AG04449 (cell line): ENCODE data around the gene NRG3.

Source experiments
- CTCF ChIA-PET: fragments of 350-600 bp; formaldehyde crosslinking; extraction: SDS; loops from one replicate; lab custom pipeline; 2021; ENCODE audit warnings: antibody characterized with exemption; lab: Yijun Ruan, JAX
- POLR2A ChIA-PET: fragments of 400-600, 350-600 bp; formaldehyde crosslinking; extraction: SDS; loops from one replicate; lab custom pipeline; 2020; ENCODE audit warnings: antibody characterized with exemption, inconsistent platforms; lab: Yijun Ruan, JAX
- DNase-seq: peaks from one replicate; pipeline ENCODE4 v3.0.0-alpha.2; 2010; ENCODE audit warnings: low read depth, low spot score
- H3K4me3 ChIP-seq: 2 replicates; pipeline ENCODE4 v1.5.1; 2011; ENCODE audit warnings: low read depth, mild to moderate bottlenecking, control low read depth, low read length
- CTCF ChIP-seq: IDR thresholded peaks from one replicate; pipeline ENCODE4 v1.5.1; 2011; ENCODE audit warnings: mild to moderate bottlenecking, moderate library complexity, low read length, control low read depth, inconsistent platforms; ENCODE audit not compliant: insufficient read depth; ENCODE audit errors: missing control alignments

The NRG3 gene

GRCh38 chr10:82453678-82454293, 578.8 kb downstream of the NRG3 start:
- ChIA-PET CTCF (no interaction called here), POLR2A (no interaction called here)
- no peak for DNase-seq
- no peak overlapping the region for H3K4me3 ChIP-seq
- TF ChIP-seq CTCF = no peak

- ChIA-PET CTCF (no interaction called here), POLR2A (no interaction called here)
- DNase-seq = no peak
- H3K4me3 ChIP-seq = no peak overlapping the region
- TF ChIP-seq CTCF = no peak
Observed at GRCh38 chr10:82462910-82463551, 588.0 kb downstream of the NRG3 start.

GRCh38 chr10:82463614-82464013, 588.6 kb downstream of the NRG3 start:
- ChIA-PET CTCF (no interaction called here), POLR2A (no interaction called here)
- TF ChIP-seq CTCF = no peak
- H3K4me3 ChIP-seq = no peak overlapping the region
- no peak for DNase-seq

- POLR2A ChIA-PET = no interaction called here
- TF ChIP-seq CTCF = no peak
- CTCF ChIA-PET = no interaction called here
- DNase-seq = no peak
- H3K4me3 ChIP-seq = no peak overlapping the region
Observed at GRCh38 chr10:82464191-82464818, 589.3 kb downstream of the NRG3 start.

- ChIA-PET CTCF (no interaction called here), POLR2A (no interaction called here)
- no peak for DNase-seq
- no peak for TF ChIP-seq CTCF
- H3K4me3 ChIP-seq = no peak overlapping the region
Observed at GRCh38 chr10:82464966-82465365, 590.0 kb downstream of the NRG3 start.

GRCh38 chr10:82468453-82468852, 593.5 kb downstream of the NRG3 start:
- DNase-seq = no peak
- CTCF ChIA-PET = no interaction called here
- POLR2A ChIA-PET = no interaction called here
- TF ChIP-seq CTCF = no peak
- H3K4me3 ChIP-seq = no peak overlapping the region
